GM19468 (cell line): ENCODE results near the gene BLACAT1.
"Not testable (repeated sequence)": the region's sequence is repeated elsewhere in the genome, so short reads cannot be mapped to it uniquely, and the experiment has no call there.

Source experiments
- ATAC-seq: cut with Tn5 transposase; IDR thresholded peaks from one replicate; pipeline ENCODE4 v1.9.1; 2021; ENCODE audit warnings: mild to moderate bottlenecking, moderate library complexity, moderate number of reproducible peaks; ENCODE audit not compliant: unreplicated experiment; ENCODE audit errors: extremely low read depth

Gene BLACAT1

DNA sequence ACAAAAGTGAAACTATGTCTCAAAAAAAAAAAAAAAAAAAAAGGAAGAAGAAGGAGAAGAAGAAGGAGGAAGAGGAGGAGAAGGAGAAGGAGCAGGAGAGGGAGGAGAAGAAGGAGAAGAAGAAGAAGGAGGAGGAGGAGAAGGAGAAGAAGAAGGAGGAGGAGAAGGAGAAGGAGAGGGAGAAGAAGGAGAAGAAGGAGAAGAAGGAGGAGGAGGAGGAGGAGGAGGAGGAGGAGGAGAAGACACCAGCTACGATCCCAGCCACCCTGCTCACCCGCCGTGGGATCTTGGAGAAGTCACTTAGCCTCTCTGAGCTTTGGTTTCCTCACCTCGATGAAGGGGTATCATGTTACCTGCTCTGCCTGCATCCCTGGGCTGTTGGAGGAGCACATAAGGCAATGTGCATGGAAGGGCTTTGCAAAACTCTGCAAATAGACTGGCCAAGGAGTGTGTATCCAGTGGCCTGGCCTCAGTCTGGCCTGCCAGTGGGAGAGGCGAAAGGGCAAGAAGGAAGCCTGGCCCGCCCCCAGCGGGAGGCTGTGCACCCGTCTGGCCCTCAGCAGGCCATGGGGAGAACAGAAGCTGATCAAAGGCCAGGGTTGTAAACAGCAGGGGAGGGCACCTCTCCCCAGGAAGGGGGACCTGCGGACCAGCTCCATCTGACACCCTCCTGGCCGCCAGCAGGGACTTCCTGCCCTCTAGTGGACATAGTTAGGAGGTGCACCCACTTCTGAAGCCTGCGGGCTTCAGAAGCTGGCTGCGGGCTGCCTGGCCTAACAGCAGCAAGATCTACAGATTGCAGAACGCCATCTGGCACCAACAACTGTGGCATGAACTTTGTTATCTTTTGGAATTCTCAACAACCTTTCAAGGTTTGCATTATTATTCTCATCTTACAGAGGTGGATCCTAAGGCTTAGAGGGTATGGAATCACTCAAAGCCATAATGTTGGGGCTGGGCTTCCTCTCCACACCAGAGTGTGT lies 29.4 kb upstream of the BLACAT1 start:
- ATAC-seq, result no peak

DNA sequence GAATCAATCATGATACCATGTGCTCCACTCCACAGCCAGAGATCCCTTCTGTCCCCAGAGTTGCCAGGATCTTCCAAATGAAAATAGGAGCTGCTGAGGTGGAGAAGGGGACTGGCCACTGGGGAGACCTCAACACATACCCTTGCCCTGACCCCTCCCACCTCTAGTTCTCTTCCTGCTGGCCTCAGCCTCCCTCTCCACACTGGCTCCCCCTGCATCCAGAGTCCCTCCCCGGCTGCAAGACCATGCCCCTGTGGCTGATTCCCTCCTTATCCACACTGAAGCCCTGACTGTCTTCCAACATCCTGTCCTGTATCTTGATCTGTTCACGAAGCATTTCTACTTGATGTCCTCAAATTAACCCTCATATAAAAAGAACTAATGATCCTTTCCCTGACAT lies 27.5 kb upstream of the BLACAT1 start:
- ATAC-seq, result no peak

DNA sequence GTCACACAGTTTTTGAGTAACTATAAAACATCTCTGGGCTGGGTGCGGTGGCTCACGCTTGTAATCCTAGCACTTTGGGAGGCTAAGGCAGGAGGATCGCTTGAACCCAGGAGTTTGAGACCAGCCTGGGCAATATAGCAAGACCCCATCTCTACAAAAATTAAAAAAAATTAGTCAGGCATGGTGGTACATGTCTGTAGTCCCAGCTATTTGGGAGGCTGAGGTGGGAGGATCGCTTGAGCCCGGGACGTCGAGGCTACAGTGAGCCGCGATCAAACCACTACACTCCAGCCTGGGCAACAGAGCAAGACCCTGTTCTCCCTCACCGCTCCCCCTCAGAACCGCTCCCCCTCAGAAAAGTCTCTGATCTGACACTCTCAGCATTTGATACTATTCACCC lies 26.7 kb upstream of the BLACAT1 start:
- ATAC-seq, result not testable (repeated sequence)

DNA sequence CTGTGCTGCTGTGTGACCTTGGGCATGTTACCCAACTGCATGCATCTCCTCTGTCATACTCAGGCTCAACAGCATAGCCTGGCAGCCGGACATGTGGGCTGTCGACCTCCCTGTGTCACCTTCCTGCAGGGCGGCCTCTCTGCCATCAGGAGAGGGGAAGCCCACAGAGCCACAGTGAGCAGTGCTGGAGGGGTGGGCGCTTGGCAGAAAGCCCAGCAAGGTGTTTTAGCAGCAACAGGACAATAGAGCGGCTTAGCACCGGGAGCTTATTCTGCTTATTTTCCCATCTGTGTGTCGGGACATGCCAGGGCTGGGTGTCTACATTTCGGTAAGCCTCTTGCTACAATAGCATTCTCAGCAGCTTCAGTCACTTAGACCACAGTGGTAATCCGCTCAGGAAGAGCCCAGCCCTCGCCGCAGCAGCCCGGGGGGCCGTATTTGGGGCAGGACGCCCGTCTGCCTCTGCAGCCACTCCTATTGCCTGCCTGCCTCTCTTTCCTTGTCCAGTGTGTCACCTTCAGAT lies 25.8 kb upstream of the BLACAT1 start:
- no peak for ATAC-seq

DNA sequence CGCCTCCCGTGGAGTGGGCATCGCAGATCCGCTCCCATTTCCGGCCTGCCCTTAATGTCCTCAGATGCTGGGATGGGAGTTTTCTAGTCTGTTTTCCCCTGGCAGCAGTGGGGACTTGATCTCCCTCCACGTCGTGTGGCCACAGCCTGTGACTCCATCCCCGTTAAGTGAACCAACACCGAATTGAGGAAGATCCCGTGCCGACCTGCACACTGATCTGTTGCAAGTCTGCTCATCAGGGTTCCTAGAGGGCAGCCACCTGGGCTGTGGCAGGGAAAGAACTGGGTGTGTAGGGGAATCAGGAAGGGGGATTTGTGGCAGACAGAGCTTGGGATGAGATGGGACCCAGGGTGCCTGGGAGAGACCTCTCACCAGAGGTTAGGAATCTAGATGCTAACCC lies 25.4 kb upstream of the BLACAT1 start:
- no peak for ATAC-seq

DNA sequence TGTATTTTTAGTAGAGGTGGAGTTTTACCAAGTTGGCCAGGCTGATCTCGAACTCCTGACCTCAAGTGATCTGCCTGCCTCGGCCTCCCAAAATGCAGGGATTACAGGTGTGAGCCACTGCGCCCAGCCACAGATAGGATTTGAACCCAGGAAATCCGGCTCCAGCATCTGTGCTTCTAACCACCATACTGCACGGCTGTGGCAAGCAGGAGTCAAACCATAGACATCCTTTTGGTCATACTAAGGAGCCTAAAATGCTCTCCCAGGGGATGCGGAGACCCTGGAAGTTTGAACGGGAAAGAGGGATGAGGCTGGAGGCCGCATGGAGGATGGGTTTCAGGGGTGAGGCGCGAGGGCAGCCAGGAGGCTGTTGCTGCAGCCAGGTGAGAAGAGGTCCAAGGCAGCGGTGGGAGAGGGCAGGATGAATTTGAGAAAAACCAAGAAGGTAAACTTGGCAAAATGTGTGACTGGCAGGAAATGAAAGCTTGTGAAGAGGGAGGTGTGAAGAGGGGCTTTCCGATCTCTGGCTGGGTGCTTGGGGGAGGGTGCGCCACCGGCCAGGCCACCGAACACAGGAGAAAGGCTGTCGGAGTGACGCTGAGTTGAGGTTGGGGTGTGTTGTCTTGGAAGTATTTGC lies 24.6 kb upstream of the BLACAT1 start:
- ATAC-seq, result no peak

DNA sequence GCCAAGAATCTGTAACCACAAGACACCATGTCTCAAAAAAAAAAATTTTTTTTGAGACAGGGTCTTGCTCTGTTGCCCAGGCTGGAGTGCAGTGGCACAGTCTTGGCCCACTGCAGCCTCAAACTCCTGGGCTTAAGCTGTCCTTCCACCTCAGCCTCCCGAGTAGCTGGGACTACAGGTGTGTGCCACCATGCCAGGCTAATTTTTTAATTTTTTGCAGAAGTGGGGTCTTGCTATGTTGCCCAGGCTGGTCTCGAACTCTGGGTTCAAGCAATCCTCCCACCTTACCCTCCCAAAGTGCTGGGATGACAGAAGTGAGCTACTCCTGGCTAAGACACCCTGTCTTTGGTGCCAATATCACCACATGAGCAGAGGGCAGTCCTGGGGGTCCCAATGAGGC lies 23.1 kb upstream of the BLACAT1 start:
- ATAC-seq, result not testable (repeated sequence)

DNA sequence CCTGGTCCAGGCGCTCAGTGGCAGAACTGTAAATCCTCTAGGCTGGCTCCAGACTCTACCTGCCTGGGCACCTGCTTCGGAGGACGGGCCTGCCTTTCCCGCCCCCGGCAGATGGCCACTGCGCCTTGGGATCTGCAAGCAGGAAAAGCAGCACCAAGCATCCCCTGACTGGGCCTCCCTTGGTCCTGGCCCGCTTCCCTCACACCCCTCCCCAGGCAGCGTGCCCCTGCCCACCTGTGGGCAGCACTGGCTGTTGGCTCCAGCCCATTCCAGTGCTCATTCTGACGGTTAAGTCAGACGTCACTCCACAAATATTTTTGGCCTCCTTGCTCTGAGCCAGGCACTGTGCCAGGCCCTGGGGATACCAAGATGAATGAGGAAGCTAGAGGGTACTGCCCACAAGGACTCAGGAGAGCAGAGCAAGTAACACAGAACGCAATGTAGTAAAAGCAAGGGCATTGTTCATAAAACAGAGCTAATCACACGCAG lies 22.0 kb upstream of the BLACAT1 start:
- ATAC-seq, result no peak

DNA sequence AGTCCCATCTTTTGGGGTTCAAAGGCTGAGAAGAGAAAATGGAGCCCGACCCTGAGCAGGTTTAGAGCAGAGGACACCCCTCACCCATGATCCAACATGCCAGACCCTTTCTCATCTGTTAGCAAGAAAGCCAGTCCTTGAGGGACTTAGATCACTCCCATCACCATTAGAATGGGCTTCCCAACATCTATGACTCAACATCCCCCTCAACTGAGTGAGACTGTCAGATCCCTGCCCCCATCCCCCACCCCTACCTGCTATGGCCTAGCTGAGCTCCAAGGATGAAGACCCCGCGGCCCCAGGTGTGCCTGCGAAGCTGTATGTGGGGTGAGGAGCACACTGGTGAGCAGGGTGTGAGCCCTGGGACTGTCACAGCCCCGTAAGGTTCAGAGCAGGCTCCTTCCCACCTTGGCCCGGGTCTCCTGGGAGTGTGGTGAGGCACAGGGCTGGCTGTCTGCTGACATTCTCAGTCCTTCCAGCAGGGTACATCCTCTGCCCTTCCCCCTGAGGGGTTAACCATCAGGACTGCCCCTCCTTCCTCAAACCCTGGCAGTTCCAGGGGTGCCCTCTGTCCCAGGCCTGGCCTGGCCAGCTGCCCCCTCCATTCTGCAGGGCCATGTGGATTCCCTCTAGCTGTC lies 21.4 kb upstream of the BLACAT1 start:
- no peak for ATAC-seq

DNA sequence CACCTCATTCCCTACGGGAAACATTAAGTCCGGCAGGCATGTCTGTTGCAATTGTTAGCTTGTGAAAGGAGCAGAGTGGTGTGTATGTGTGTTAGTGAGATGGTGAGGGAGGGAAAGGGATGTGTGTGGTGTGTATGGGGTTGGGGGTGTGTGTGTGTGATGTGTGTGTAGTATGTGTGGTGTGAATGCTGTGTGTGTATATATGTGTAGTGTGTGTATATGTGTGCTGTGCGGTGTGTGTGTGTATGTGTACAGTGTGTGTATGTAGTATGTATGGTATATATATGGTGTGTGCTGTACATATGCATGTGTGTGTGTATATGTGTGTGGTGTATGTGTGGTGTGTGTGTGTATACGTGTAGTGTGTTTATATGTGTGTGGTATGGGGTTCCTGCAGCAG lies 20.8 kb upstream of the BLACAT1 start:
- ATAC-seq, result no peak

DNA sequence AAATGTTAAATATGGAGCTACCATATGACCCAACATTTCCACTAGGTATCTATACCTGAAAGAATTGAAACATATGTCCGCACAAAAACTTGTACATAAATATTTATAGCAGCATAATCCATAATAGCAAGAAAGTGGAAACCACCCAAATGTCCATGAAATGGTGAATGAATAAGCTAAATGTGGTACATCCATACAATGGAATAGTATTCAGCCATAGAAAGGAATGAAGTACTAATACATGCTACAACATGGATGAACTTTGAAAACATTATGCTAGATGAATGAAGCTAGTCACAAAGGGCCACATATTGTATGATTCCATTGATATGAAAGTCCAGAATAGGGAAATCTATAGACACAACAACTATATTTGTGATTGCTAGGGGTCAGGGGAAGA lies 20.0 kb upstream of the BLACAT1 start:
- ATAC-seq, result no peak

DNA sequence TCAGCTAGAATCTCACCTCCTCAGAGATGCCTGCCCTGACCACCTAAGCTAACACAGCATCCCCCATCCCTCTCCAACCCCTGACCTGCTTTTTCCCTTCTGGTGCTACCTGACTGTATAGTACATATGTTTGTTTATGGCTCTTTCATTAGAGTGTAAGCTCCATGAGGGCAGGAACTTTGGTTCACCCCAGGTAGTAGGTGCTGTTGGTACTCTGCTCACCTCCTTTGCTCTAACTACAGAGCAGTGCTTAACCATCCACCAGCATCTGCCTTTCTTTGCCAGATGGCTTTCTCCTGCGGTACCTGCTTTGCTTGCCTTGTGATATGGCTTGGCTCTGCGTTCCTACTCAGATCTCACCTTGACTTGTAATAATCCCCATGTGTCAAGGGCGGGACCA lies 18.7 kb upstream of the BLACAT1 start:
- no peak for ATAC-seq

DNA sequence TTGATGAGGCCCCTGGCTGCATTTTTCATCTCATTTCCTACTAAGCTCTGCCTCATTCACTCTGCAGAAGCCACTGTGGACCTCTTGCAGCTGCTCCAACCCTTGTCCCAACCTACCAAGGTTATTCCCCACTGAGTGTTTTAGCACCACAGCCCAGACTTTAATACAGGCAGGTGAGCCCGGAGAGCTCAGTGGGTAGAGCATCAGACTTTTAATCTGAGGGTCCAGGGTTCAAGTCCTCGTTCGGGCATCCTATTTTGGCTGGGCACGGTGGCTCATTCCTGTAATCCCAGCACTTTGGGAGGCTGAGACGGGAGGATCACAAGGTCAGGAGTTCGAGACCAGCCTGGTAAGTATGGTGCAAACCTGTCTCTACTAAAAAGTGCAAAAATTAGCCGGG lies 18.1 kb upstream of the BLACAT1 start:
- no peak for ATAC-seq

DNA sequence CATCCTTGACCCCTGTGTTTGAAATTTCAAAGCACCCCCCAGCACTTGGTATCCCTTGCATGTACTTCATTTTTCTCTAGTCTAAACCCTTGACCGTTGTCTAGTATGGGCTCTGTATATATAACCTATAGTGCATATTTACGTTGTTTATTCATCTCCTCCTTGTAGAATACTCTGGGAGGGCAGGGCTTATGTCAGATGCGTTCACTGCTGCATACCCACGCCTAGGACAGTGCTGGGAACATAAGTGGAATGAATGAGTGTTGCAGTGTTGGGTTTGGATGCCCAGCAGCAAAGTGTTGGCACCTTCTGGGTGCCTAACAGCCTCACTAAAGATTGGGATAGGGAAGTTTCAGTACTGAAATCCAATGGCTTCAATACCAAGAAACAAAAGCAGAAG lies 17.6 kb upstream of the BLACAT1 start:
- ATAC-seq, result no peak

DNA sequence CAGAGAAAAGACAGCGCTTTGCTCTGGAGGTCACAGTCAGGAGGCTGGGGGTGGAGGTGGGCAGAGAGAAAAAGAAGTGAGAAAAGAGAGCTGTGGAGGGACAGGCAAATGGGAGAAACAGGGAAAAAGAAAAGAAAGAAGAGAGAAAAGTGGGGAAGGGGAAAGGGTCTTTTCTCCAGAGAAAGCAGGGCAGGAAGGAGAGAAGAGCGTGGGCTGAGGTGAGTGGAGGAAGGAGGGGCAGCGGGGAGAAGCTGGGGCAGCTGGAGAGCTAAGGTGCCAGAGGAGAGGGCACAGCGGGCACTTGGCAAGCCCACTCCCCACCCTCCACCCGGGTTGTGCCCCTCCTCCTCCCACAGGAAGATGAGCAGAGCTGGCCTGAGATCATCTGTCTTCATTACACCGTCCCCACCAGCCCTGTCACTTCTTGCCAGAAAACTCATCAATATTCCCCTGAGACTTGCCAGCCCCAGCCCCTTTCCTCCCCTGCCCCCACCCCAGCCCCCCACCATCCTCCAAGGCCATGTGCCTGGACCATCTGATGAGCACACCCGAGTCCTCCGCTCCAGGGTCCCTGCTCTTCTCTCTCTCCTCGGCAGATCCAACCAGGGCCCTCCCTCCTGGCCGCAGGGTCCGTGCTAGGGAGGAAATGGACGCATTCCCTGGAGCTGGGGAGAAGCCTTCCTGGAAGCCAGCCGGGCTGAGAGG lies 17.0 kb upstream of the BLACAT1 start:
- no peak for ATAC-seq

DNA sequence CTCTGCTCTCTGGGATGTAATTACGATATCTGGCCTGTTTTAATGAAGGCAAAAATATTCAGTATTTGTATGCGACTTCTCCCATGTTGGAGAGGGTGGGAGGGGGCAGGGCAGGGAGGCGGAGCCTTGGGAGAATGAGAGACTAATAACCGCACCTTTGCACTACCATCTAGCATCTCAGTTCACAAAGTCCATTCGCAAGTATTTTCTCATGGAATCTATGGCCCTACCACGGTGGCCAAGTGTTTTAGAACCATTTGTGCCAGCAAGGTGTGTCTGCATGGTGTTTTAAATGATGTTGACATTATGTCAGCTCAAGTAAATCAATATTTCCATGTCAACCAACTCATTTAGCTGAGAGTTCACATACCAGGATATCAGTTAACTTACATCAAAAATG lies 14.3 kb upstream of the BLACAT1 start:
- no peak for ATAC-seq

DNA sequence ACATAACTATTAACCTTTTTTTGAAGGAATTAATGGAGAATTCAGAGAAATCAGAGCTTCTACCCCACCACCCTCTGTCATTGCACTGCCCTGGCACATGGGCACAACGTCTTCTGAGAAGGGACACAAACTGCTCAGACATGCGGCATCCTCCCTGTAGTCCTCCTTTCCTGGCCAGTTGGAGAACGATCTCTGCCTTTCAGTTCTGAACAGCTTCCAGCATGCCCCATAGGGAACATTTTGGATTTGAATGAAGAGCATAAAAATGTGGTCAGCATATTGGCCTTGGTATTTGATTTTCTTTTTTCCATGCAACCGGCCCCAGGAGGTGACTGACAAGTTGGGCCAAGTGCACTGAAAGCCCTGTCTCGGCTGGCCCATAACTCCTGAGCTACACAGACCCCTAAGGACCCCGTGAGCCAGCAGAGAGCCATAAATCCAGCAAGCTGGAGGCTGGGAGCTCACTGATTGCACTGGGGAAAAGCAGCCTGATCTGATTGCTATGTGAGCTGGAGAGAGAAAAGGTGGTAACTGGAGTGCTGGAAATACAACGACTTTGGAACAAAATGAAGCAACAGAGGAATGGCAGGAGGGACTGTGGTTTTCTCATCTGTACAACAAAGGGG lies 10.9 kb upstream of the BLACAT1 start:
- no peak for ATAC-seq

DNA sequence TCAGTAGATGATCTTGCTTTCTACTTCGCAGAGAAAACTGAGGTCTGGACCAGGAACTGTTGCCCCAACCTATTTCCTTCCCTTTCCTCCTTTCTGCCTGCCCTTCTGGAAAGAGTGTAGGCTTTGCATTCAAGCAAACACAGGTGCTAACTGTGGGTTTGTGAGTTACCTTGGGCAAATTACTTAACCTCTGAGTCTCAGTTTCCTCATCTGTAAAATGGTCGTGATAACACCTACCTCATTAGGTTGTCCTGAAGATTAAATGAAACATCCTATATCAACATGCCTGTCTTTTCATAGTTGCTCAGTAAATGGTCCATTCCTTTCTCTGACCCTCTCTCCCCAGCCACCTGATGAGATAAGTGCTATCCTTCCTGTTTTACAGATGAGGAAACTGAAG lies 9.5 kb upstream of the BLACAT1 start:
- no peak for ATAC-seq

DNA sequence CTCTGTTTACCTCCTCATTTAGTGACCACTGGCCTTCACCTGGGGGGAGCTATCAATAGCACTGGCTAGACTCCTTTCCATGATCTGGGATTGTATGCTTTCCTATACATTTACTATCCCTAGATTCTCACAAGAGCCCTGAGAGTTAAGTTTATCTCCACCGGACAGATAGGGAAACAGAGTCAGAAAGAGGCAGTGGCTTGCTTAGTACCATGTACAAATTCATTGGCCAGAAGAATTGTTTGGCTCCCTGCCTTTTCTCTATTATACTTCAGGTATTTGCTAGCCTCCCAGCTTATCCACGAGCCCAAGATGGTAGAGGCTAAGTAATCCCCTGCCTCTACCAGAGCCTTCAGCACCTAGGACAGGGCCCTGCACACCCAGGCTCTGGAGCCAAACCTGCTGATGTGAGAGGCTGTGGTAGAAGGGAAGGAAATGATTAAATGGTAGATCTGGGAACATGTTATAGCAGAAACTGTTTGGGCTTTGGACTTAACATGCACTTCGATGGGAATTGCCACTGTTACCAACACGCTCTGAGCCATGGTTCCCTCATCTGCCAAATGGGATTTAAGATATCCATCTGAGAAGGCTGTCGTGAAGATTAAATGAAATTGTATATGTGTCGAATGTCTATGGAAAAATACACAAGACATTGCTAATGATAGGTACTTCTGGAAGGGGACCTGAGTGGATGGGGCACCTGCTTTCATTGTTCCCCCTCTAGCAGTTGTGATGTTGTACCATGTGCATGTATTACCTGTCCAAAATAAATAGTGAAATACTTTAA lies 3.1 kb upstream of the BLACAT1 start:
- no peak for ATAC-seq
